Stimulated activated CD8-positive, alpha-beta memory T cell treated with anti-CD3 and anti-CD28 coated beads, Interleukin-15, amount 100 ng/mL, for 4 hours (primary cell): ENCODE data around the gene PTK6.
A peak's percentile ranks its signal among the peaks of the same experiment; 100 is the strongest.
"Not testable (repeated sequence)": the region's sequence is repeated elsewhere in the genome, so short reads cannot be mapped to it uniquely, and the experiment has no call there.

Experiments
- DNase-seq, 2 donors: peaks; one replicate each; pipeline ENCODE4 v3.0.0-alpha.2; 2020; ENCODE audit warnings: low read depth in 2 of 2

Gene PTK6

DNA sequence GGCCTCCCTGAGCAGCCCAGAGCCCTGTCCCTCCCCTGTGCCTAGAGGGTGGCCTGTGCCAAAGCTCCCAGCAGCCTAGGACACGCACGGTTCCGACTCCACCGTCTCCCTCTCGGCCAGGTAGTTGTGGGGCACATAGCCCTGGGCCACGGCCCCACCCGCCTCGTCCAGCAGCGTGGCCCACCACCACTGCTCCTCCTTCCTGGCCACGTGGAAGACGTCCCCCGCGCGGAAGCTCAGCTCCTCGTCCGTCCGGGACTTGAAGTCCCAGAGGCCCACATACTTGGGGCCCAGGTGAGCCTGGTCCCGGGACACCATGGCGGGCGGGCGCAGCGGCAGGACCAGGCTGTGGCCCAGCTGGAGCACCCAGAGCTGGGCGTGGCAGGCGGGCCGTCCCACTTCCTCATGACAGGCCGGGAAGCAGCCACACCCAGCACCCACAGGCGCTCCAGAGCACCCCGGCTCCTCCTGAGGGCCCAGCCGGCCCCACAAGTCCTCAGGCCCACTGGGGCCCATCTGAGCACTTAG is at the start of gene PTK6:
PTK6 (minus strand) TSS at position 380 of the 528 bp plus-strand sequence; CDS start at position 318, 62 bp downstream.
- DNase-seq, result no peak

DNA sequence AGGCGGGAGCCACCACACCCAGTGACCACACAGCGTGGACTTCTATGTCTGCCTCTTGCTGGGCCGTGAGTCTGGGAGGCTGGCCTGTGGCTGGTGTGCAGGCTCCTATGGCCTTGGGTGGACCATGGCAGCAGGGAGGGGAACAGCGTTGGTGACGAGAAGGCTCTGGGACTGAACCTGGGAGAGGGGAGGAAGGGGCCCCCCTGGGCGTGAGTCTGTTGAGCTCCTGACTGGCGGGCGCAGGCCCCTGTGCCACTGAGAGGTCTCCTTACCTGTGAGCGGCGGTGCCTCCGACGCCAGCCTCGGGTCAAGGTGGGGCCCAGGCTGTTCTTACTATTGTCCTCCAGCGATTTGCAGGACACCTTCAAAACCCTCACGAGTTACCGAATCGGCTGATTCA is 49.6 kb upstream of the PTK6 start:
- DNase-seq, result no peak

DNA sequence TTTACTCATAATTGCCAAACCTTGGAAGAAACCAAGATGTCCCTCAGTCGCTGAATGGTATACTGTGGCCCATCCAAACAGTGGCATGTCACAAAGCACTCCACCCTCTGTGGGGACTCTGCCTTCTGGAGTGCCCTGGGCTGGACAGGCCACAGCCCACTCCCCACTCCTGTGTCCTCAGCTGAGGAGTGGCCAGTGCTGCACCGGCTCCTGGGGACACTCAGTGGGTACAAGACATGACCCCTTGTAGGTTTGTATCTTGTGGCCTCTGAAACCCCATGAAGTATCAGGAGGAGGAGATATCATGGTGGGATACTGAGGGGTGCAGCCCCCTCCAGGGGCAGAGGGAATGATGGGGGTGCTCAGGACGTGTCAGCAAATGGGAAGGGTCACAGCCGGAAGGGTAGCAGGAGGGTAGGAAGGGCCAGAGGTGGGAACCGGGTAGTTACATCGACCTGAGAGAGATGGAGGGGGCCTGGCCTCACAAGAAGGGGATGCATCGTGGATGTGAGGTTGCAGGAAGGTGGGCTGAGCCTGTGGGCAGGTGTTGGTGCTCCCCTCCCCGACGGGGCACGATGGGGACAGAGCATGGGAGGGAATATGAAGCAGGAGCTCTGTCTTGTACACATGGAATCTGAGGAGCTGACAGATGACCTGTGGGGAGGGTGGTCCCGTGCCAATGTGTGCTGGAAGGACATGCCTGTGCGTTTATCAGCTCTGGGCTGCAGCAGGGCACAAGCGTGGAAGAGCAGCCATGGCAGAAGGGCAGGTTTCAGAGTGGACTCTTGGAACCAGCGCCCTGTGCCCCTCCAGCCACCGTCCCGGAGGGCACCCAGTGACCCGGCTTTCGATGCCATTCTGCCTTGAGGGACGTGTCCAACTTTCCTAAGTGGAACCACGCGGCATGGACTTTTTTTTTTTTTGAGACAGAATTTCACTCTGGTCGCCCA is 48.7 kb upstream of the PTK6 start:
- no peak for DNase-seq

DNA sequence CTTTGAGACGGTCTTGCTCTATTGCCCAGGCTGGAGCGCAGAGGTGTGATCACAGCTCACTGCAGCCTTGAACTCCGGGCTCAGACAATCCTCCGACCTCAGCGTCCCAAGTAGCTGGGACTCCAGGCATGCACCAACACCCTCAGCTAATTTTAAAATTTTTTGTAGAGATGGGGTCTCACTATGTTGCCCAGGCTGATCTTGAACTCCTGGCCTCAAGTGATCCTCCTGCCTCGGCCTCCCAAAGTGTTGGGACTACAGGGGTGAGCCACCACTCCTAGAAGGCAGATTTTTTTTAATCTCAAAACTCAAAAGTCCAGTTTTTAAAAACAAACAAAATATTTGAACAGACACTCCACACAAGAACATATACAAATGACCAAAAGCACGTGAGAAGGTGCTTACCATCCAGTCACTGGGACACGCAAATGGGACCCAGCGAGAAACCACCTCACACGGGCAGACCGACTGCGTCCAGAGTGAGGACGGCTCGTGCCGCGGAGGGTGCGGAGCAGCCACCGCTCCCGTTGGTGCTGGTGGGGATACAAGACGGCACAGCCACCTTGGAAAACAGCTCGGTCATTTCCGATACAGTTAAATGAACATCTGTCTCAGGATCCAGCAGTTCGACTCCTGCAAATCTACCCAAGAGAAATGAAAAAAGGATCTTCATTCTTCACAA is 45.3 kb upstream of the PTK6 start:
- no peak for DNase-seq

GRCh38 chr20:63580796-63581461 is 43.8 kb upstream of the PTK6 start:
- DNase-seq, result peak; percentile 38 to 66

GRCh38 chr20:63579017-63579694 is 42.0 kb upstream of the PTK6 start:
- DNase-seq, result no peak

- DNase-seq, result no peak
These were observed 41.2 kb upstream of the PTK6 start for GRCh38 chr20:63578224-63579016.

DNA sequence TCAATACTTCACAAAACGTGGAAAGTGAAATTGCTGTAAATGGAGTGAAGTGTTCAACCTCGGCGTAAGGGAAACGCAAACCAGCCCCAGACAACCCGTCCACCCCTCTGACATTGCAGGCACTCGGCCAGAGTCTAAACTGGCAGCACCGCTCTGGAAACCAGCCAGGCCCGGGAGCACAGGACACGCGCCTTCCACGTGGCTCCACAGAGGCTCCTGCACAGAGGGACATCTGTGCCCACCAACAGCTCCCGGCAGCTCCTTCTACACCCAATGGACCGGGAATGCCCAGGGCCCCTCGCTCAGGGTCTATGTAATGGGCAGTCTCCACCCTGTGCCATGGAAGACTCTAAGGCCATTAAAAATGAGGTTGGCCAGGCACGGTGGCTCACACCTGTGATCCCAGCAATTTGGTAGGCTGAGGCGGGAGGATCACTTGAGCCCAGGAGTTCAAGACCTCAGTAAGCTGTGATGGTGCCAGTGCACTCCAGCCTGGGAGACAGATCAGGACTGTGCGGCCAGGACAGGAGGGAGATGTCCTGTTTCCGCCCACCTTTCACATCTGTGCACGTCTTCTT is 40.2 kb upstream of the PTK6 start:
- DNase-seq, result no peak

- no peak for DNase-seq
These were observed 39.1 kb upstream of the PTK6 start for GRCh38 chr20:63576311-63576710.

DNA sequence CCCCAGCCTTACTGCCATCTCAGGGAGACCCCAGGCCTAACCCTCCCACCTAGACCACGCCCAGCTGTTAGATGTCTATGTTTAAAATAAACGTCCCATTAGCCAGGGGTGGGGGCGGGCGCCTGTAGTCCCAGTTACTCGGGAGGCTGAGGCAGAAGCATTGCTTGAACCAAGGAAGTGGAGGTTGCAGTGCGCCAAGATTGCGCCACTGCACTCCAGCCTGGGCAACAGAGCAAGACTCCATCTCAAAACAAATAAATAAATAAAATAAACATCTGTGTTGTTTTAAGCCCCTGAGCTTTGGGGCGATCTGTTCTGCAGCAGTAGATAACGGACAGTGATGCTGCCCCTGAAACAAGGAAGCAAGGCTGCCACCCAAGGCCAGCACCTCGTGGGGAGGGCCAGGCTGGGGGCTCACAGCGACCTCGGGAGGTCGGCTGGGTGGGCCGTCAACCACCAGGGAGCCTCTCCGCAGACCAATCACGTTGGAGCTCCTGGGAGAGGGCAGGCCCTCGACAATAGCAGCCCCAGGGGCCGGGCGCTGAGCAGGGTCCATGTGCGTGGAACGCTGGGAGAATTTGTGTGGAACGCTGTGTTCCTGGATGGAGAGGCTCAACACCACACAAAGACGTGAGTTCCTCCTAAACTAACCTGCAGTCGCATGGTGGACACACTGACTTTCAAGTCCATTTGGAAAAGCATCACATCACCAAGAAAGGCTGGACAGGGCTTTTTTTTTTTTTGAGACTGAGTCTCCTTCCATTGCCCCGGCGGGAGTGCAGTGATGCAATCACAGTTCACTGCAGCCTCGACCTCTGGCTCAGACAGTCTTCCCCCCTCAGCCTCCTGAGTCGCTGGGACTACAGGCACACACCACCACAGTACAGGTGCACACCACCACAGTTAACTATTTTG is 37.9 kb upstream of the PTK6 start:
- no peak for DNase-seq

GRCh38 chr20:63574156-63574828 is 37.1 kb upstream of the PTK6 start, which contains the start of gene HELZ2:
HELZ2 (minus strand) TSS chr20:63574239; CDS start chr20:63572385, 1,854 bp downstream.
- peak in 1 of 2 donors; percentile 46 for DNase-seq

DNA sequence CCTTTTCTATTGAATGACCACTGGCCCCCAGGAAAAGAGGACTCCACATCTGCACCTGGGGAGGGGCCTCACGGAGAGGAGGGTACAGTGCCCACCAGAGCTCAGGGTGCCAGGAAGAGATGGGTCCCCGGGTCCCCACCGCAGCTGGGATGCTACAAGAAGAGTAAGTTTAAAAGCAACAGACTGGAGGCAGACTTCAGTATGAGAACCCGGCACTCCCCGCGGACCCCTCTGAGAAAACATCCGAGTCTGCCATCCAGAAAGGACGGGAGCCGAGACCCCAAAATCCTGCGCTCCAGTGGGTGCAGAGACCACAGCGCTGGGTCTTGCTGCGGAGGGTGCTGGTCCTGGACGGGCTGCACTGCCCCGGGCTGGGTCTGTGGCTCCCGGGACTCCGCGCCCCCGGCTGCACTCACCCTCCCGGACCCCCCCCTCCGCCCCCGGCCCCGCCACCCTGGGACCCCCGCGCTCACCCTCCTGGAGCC is 36.5 kb upstream of the PTK6 start:
- no peak for DNase-seq

- no peak for DNase-seq
These were observed 35.8 kb upstream of the PTK6 start for GRCh38 chr20:63572788-63573646.

DNA sequence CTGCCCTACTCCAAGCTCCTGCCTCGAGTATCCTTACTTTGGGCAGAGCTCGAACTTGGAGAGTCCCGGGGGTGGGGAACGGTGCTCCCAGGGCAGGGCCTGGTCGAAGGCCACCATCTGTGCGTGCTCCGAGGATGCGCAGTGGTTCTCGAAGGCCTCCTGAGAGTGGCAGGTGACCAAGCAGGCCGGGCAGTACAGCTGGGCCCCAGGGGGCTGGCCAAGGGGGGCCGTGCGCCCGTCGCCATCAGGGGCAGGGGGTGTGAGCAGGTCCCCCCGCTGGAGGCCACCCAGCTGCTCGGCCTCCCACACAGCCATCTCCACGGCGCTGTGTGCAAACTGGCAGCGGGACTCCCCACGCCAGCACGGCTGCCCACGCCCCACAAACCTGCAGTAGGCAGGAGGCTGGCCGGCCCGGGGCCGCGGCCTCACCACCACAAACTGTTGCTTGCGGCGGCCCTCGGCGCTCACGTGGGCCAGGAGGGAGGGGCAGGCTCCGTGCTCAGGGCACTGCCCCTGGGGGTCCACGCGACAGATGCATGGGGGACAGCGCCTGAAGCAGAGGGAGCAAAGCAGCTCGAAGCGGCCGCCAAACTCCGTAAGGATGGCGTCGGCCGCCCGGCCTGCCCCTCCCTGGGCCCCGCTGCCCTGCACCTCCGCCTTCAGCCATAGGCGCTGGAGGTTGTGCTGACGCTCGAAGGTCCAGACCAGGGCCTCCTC is 35.1 kb upstream of the PTK6 start:
- DNase-seq, result no peak

DNA sequence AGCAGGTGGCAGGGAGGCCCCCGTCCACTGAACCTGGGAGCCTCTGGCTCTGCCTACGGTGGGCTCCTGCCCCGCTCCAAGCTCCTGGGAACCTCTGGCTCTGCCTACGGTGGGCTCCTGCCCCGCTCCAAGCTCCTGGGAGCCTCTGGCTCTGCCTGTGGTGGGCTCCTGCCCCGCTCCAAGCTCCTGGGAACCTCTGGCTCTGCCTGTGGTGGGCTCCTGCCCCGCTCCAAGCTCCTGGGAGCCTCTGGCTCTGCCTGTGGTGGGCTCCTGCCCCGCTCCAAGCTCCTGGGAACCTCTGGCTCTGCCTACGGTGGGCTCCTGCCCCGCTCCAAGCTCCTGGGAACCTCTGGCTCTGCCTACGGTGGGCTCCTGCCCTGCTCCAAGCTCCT is 33.9 kb upstream of the PTK6 start:
- not testable (repeated sequence) for DNase-seq

DNA sequence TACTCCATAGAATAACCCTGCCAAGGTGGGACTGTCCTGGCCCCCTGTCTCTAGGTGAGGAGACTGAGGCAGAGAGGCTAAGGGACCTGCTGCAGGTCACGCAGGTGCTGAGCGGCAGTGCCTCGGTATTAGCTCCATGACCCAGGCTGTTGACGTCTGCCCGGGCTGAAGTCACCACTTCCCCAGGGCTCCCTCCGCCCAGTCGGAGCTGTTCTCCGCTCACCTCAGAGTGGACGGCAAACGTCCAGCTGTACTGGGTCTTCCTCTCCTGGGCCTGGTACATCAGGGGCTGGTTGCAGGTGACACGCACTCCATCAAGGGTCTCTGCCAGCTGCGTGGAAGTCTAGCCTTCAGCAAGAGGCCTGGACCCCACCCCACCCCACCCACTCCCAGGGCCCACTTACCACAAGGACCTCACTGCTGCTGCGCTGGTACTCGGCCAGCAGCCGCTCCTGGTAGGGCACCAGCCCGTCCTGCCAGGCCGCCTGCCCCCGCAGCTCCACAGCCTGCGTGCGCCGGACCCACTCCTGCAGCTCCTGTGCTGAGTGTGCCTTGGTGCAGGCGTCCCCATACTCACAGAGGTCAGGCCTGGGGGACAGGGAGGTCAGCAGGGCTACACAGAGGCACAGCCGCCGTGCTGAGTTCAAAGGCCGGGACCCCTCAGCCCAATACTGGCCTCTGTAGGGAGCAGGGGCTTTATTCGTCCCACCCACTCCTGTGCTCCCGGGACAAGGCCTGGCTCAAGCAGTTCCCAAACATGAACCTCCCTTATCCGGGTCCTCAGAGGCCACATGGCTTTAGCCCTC is 33.3 kb upstream of the PTK6 start:
- DNase-seq, result no peak
